DMS79 treated with DMSO at 0.1 percent for 48 hours (cell line): ENCODE data around the gene CHST12.
"Not testable (repeated sequence)": the region's sequence is repeated elsewhere in the genome, so short reads cannot be mapped to it uniquely, and the experiment has no call there.

ENCODE experiments used
- DNase-seq: peaks from one replicate; lab custom pipeline; 2025; lab: John Stamatoyannopoulos, UW

The CHST12 gene

DNA sequence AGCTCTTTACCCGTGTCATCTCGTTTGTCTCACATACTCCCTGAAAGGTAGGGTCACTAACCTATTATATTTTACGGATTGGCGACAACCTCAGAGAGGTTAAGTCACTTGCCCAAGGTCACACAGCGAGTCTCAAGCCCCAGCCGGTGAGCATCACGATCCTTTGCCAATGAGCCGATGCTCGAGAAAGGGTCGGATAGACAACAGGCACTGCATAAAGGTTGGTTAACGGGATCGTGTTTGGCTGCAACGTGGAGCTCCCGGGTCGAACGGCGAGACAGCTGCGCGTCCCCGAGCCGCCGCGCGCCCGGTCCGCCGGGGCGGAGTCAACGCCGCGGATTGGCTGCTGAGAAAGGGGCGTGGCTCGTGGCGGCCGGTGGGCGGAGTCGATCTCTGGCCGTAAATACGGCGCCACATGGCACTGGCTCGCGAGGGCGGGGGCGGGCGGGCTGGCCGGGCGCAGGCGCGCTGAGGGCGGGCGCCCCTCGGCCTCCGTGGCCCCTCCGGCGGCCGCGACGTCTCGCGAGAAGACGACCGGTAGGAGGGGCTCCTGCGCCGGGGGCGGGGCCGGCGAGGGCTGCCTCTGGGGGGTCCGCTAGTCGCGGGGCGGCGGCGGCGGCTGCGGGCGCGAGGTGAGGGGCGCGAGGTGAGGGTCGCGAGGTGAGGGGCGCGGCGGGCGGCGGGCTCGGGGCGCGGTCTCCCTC, at the start of gene CHST12:
CHST12 (plus strand) TSS at position 598 of the 704 bp plus-strand sequence. CDS start 29,029 bp downstream, outside the sequence.
- DNase-seq, result peak; percentile 83

GRCh38 chr7:2353936-2354185, 49.5 kb upstream of the CHST12 start:
- no peak for DNase-seq

GRCh38 chr7:2354186-2354938, 49.0 kb upstream of the CHST12 start, which contains the start of gene EIF3B:
Gene EIF3B, plus strand, starts transcription at chr7:2354827. Its CDS starts 95 bp downstream, at chr7:2354922.
- peak; percentile 97 for DNase-seq

DNA sequence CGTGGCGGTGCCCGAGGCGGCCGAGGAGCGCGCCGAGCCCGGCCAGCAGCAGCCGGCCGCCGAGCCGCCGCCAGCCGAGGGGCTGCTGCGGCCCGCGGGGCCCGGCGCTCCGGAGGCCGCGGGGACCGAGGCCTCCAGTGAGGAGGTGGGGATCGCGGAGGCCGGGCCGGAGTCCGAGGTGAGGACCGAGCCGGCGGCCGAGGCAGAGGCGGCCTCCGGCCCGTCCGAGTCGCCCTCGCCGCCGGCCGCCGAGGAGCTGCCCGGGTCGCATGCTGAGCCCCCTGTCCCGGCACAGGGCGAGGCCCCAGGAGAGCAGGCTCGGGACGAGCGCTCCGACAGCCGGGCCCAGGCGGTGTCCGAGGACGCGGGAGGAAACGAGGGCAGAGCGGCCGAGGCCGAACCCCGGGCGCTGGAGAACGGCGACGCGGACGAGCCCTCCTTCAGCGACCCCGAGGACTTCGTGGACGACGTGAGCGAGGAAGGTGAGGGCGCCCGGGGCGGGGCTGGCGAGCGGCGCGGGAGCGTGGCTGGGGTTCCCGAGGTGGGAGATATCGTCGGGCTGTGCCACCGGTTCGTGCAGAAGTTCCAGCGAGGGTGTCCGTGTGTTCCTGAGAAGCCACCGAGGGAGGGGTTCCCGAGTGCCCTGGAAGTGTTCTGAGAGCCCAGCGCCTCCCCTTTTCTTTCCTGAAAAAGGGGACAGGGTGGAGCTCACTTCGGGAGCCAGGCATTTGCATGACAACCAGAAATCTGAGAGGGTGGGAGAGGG, 48.3 kb upstream of the CHST12 start:
- DNase-seq, result no peak

DNA sequence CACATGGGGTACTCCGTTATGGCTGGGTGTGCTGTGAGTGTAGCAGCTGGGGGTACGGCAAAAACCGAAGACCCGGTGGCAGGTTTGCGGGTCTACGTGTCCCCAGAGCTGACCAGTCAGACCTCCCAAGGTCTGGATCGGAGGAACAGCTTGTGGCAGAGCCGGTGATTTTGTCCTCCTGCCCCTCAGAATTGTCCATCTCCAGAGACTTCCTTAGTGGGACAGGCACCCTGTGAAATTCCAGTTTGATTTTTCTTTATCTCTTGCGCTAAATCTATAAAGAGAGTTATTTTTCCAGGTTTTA, 47.8 kb upstream of the CHST12 start:
- no peak for DNase-seq

DNA sequence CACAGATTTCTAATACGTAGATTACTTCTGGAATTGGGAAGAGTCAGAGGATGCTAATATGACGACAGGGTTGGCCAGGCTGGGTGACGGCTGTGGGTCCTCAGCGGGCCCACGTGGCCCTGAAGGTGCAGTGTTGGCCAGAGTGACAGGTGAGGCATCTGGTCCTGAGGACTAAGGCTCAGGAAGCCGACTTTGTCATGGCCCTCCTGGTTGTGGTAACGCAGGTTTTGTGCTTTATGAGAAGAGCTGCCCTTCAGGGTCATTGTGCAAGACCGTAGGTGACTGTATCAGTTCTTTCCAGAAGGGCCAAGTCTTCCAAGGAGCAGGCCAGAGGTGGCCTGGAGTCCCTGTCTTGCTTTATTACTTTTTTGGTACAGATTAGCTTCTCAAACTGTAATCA, 46.2 kb upstream of the CHST12 start:
- no peak for DNase-seq

DNA sequence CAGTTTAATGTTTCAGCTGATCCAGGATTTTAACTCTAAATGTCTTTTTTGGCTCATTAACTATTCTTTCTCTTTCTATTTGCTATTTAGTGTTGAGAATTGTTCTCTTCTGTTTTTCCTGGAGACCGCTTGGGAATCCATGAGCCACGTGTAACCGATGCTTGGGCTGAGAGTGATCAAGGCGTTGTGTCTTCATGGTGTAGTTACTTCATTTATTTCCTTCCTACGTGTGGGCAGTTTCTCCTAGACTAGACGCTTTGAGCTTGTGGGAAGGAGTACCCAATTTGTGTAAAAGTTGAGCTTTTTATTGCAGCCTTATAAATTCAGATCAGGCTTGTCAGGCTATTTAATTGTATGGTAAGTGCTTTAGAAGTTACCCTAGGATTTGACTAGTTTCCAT, 45.8 kb upstream of the CHST12 start:
- no peak for DNase-seq

- no peak for DNase-seq
These were observed 44.4 kb upstream of the CHST12 start for GRCh38 chr7:2358968-2359527.

- DNase-seq, result no peak
These were observed 43.8 kb upstream of the CHST12 start for GRCh38 chr7:2359610-2360009.

- no peak for DNase-seq
These were observed 42.6 kb upstream of the CHST12 start for GRCh38 chr7:2360796-2361195.

DNA sequence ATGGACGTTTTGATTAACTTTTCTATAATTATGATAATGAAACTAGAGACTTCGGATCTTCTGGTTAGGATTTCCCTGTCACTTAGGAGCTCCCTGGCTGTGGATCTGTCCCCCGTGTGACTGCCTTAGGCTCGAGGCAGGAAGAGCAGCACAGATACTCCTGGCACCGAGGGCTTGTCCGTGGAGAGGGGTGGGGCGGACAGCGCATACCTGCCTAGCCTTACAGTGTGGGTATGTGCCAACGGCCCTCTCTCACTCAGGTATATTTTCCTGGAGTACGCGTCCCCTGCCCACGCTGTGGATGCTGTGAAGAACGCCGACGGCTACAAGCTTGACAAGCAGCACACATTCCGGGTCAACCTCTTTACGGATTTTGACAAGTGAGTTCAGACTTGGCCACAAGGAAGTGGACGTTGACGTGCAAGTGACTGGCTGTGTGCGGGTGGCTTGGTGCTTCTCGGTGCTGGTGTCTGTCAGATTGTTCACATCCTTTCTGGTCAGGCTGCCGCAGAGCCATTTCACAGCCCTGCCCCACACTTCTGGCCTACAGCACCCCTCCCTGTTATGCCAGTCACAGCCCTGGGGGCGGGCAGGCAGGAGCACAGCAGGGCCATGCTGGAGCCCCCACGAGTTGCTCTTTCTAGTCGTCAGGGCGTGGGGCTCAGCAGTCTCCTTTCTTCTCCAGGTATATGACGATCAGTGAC, 40.9 kb upstream of the CHST12 start:
- no peak for DNase-seq

DNA sequence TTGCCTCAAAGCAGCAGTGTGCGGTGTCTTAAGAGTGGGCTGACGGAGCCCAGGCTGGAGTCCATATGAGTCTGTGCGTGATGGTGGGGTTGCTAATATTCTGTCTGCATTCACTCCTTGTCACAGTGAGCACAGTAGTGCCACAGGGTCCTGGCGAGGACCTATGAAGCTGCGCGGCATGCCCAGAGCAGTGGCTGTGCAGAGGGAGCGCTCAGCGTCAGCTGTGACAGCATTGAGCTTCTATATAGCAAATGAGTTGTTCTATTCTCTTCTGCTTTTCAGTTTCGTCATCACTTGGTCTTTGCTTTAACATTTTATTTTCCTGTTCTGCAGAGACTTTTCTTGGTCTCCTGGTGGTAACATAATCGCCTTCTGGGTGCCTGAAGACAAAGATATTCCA, 34.3 kb upstream of the CHST12 start:
- no peak for DNase-seq

DNA sequence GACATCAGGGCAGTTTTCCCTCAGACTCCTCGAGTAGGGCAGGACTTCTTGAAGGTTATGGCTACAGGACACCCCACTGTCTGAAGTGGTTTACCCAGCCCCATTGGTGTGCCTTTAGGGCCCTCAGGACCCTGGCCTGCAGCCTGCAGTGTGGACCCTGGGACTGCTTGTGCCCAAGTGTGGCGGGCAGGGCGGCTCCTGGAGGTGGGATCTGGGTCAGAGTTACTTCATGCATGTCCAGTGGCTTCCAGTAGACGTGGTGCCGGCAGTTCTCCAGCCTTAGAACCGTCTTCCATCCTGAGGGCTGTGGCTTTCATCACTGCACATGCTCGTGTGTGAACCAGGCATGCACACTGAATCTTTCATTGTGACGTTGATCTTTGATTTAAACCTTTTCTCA, 32.1 kb upstream of the CHST12 start:
- no peak for DNase-seq

GRCh38 chr7:2372724-2373123, 30.7 kb upstream of the CHST12 start:
- no peak for DNase-seq

DNA sequence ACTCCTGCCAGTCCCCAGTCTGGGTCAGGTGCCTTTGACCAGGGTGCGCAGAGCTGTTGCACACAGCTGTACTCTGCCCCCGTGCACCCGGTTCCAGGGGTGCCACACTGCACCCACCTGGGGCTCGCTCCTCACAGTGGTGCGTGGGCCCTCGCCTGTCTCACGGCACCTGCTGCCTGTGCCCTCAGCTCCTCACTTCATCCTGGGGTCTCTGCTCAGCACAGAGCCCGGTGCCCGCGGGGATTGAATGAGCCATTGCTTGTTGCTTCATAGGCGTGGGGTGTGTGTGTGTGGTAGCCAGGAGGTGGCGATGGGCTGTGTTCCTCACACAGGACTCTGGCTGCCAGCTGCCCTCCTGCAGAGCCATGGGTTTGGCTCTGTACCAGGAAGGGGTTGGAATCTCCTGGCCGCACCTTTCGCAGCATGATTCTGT, 30.3 kb upstream of the CHST12 start:
- DNase-seq, result no peak

DNA sequence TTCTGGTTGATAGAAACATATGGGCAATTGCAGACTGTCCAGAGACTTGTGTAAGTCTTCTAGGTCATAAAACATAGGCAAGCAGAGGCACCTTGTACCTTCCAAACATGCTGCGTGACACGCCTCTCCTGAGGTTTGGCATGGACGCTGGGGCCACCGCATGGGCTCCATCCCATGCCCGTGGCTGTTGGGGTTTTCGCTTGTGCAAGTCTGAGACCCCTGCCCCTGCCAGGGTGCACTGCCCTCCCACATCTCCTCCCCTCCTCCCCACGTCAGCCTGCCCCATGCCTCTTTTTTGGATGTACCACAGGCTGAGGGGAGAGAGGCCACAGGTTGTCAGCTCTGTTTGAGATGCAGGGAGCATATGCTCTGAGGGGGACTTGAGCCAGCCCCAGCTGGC, 29.8 kb upstream of the CHST12 start:
- DNase-seq, result no peak

- DNase-seq, result no peak
These were observed 29.0 kb upstream of the CHST12 start for GRCh38 chr7:2374401-2374800.

DNA sequence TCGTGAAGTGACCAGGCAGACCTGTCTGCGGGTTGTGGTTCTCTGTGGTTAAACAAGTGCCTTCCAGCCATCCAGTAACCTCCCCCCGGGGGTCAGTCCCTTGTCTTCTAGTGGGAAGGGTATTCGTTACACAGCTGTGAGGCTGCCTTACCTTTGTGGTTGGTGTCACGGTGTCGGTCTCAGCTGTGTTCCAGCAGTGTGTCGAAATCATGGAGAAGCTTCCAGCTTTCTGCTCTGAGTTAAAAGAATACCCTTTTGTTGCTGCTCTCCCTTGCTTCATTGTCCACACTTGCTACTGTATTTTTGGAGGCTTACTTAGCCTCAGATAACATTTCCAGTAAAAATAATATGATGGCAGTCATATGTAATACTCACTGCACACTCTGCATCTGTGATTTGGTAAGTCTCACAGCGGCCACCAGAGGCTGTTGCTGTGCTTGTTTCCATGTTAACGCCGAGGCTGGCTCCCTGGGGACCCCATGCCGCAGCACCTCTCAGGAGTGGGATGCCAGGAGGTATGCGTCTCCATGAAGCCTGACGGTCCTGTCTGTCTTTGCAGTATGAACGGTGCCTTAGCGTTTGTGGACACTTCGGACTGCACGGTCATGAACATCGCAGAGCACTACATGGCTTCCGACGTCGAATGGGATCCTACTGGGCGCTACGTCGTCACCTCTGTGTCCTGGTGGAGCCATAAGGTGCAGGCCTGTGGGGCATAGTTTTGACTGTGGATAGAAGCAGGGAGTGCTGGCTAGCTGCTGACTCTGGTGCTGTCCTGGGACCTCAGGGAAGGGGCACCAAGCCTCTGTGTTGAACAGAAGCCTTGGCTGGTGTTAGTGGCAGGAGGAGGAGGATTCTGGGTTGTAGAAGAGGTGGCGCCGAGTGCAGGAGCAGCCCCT, 28.3 kb upstream of the CHST12 start:
- DNase-seq, result no peak

GRCh38 chr7:2376351-2377154, 26.9 kb upstream of the CHST12 start:
- no peak for DNase-seq

- not testable (repeated sequence) for DNase-seq
These were observed 25.9 kb upstream of the CHST12 start for GRCh38 chr7:2377492-2377891.
